Peyer's patch (tissue), 4 donors: Measurements from ENCODE around the gene ZNF853.

Source experiments
- CTCF ChIP-seq, 6 experiments: fragments of 450-650 bp in 4 of 6; fragments of 200-600 bp in 2 of 6; sonication (generic) in 1 of 6; IDR thresholded peaks; one replicate each; pipeline ENCODE4 v1.5.1; 2017 to 2019; ENCODE audit warnings: antibody characterized with exemption in 6 of 6, mild to moderate bottlenecking in 3 of 6, moderate library complexity in 1 of 6
- POLR2A ChIP-seq, 2 donors: fragments of 450-650 bp; IDR thresholded peaks; one replicate each; pipeline ENCODE4 v1.5.1; 2017; ENCODE audit warnings: antibody characterized with exemption in 2 of 2, mild to moderate bottlenecking in 2 of 2, moderate library complexity in 2 of 2

GRCh38 chr7:6589829-6590644, 25.4 kb upstream of the ZNF853 start, which contains the start of gene INTS15:
- TF ChIP-seq CTCF (IDR thresholded peaks at IDR 0.05) (peak; percentile 70 to 98 (median 94)), POLR2A (IDR thresholded peaks at IDR 0.05) (peak in 1 of 2 donors; percentile 88)
